Panc1 (cell line): ENCODE measurements around the gene NOVA2.

Source experiments
- POLR2AphosphoS5 ChIP-seq: IDR thresholded peaks from 2 replicates; pipeline ENCODE4 v1.6.1; 2012; ENCODE audit warnings: mild to moderate bottlenecking, low read depth, low read length, moderate library complexity
- SIN3A ChIP-seq: IDR thresholded peaks from 2 replicates; pipeline ENCODE4 v1.6.1; 2012; ENCODE audit warnings: low read depth, mild to moderate bottlenecking, low read length, moderate library complexity, borderline replicate concordance; ENCODE audit not compliant: insufficient read depth
- TCF7L2 ChIP-seq: IDR thresholded peaks from 2 replicates; pipeline ENCODE4 v1.6.1; 2011; ENCODE audit warnings: mild to moderate bottlenecking, low read depth, low read length, inconsistent platforms
- TF ChIP-seq, protein P1 (sequence below): fragments of 450-650 bp; IDR thresholded peaks from 2 replicates; pipeline ENCODE4 v1.5.1; 2017; ENCODE audit warnings: mild to moderate bottlenecking

DNA sequence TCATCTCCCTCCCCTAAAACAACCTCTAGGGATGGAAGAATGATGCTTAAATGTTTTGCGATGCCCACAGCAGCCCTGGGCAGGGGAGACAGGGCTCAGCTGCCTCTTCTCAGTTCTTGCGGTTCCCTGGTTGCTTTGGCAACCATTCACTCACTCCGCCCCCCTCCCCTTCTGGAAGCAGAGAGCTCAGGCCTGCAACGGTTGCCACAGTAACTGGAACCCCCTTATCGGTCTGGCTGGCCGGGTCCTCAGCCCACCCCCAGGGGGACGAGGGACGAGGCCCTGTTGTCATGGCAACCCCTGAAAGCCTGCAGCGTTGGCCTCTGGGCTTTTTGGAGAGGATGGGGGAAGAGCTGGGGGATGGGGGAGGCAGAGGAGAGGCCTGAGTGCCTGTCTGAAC is 19.5 kb downstream of the NOVA2 start:
- TF ChIP-seq, protein P1, sequence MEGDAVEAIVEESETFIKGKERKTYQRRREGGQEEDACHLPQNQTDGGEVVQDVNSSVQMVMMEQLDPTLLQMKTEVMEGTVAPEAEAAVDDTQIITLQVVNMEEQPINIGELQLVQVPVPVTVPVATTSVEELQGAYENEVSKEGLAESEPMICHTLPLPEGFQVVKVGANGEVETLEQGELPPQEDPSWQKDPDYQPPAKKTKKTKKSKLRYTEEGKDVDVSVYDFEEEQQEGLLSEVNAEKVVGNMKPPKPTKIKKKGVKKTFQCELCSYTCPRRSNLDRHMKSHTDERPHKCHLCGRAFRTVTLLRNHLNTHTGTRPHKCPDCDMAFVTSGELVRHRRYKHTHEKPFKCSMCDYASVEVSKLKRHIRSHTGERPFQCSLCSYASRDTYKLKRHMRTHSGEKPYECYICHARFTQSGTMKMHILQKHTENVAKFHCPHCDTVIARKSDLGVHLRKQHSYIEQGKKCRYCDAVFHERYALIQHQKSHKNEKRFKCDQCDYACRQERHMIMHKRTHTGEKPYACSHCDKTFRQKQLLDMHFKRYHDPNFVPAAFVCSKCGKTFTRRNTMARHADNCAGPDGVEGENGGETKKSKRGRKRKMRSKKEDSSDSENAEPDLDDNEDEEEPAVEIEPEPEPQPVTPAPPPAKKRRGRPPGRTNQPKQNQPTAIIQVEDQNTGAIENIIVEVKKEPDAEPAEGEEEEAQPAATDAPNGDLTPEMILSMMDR, result no peak
- TF ChIP-seq TCF7L2, result no peak
- TF ChIP-seq POLR2AphosphoS5, result no peak
- no peak for TF ChIP-seq SIN3A
